ENCODE measurements around the gene ZNF629. TPM values are rescaled to one million over a fixed set of nuclear protein-coding genes. Genes with fewer than 3 reads are reported as not detected.

ZNF629 gene
- total RNA-seq, 1 donor from 2014 or later: 22.8 TPM

DNA sequence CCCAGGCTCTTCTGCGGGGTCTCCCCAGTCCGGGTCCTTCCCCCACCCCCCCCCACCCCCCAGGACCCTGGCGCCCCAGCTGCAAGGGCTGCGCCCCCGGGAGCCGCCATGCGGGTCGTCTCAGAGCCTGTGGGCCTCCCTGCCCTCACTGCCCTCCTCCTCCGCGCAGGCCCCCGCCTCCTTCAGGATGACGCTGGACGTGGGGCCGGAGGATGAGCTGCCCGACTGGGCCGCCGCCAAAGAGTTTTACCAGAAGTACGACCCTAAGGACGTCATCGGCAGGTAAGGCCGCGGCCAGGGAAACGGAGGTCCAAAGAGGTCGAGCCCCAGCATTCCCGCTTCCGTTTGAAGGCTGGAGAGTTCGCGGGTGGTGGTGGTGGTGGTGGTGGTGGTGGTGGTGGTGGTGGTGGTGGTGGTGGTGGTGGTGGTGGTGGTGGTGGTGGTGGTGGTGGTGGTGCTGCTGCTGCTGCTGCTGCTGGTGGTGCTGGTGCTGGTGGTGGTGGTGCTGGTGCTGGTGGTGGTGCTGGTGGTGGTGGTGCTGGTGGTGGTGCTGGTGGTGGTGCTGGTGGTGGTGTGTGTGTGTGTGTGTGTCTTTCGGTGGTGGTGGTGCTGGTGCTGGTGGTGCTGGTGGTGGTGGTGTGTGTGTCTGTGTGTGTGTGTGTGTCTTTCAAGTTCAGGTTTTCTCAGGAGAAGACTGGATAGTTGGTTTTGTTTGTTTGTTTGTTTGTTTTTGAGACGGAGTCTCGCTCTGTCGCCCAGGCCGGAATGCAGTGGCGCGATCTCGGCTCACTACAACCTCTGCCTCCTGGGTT is 38.2 kb downstream of the ZNF629 start:
- no peak for TF ChIP-seq CTCF (IDR thresholded peaks at IDR 0.05; ENCODE audit: insufficient read depth, low read length, poor library complexity, severe bottlenecking)
- H3K36me3 ChIP-seq (ENCODE audit: control insufficient read depth, insufficient read depth, low read length): no peaks in the 10 kb centered on the region
- no peak for DNase-seq (ENCODE audit: low read depth)
- no peaks in the 10 kb centered on the region for H3K27me3 ChIP-seq (ENCODE audit: control insufficient read depth, insufficient read depth, low read length)
- peak overlapping the region; percentile 80 for H3K4me3 ChIP-seq (ENCODE audit: low read depth, low read length)

GRCh38 chr16:30747799-30748633 is 39.0 kb downstream of the ZNF629 start, which contains the start of gene PHKG2:
Gene PHKG2, plus strand, starts transcription at chr16:30748425. Its CDS starts 396 bp downstream, at chr16:30748821.
- Histone ChIP-seq H3K36me3 (ENCODE audit: control insufficient read depth, insufficient read depth, low read length) (no peaks in the 10 kb centered on the region), H3K4me3 (ENCODE audit: low read depth, low read length) (peak within 1 kb of the TSS; percentile 80), H3K27me3 (ENCODE audit: control insufficient read depth, insufficient read depth, low read length) (no peaks in the 10 kb centered on the region)
- peak; percentile 95 for DNase-seq (ENCODE audit: low read depth)
- no peak for TF ChIP-seq CTCF (IDR thresholded peaks at IDR 0.05; ENCODE audit: insufficient read depth, low read length, poor library complexity, severe bottlenecking)

GRCh38 chr16:30747331-30747730 is 39.7 kb downstream of the ZNF629 start:
- DNase-seq (ENCODE audit: low read depth): no peak
- no peak for TF ChIP-seq CTCF (IDR thresholded peaks at IDR 0.05; ENCODE audit: insufficient read depth, low read length, poor library complexity, severe bottlenecking)
- Histone ChIP-seq H3K4me3 (ENCODE audit: low read depth, low read length) (no peak overlapping the region), H3K27me3 (ENCODE audit: control insufficient read depth, insufficient read depth, low read length) (no peaks in the 10 kb centered on the region), H3K36me3 (ENCODE audit: control insufficient read depth, insufficient read depth, low read length) (no peaks in the 10 kb centered on the region)

DNA sequence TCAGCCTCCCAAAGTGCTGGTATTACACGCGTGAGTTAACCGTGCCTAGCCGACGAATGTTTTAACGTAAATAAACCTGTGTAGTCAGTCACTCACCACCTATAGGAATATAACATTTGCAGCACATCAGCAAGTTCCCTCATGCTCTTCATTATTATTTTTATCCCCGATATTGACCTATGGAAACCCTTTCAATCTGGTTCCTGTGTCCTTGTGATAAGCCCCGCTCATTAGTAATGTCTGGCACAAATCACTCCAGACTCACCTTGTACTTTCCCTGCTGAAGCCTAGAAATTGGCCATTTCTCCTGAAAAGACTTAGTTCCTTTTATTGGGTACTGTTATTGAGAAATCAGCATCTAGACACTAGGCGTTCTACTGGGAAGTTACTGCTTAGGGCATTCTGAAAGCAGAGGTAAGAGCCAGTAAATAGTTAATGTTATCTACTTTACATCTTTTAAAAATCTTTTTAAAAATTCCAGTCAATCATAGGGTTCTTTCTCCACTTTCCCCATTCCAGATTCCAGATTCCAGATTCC is 40.3 kb downstream of the ZNF629 start:
- H3K4me3 ChIP-seq (ENCODE audit: low read depth, low read length): no peak overlapping the region
- no peaks in the 10 kb centered on the region for H3K27me3 ChIP-seq (ENCODE audit: control insufficient read depth, insufficient read depth, low read length)
- no peaks in the 10 kb centered on the region for H3K36me3 ChIP-seq (ENCODE audit: control insufficient read depth, insufficient read depth, low read length)
- no peak for TF ChIP-seq CTCF (IDR thresholded peaks at IDR 0.05; ENCODE audit: insufficient read depth, low read length, poor library complexity, severe bottlenecking)
- DNase-seq (ENCODE audit: low read depth): no peak

GRCh38 chr16:30745082-30745481 is 41.9 kb downstream of the ZNF629 start:
- H3K36me3 ChIP-seq (ENCODE audit: control insufficient read depth, insufficient read depth, low read length): no peaks in the 10 kb centered on the region
- H3K27me3 ChIP-seq (ENCODE audit: control insufficient read depth, insufficient read depth, low read length): no peaks in the 10 kb centered on the region
- DNase-seq (ENCODE audit: low read depth): no peak
- TF ChIP-seq CTCF (IDR thresholded peaks at IDR 0.05; ENCODE audit: insufficient read depth, low read length, poor library complexity, severe bottlenecking): no peak
- H3K4me3 ChIP-seq (ENCODE audit: low read depth, low read length): no peak overlapping the region
